Sigmoid colon (tissue), 7 donors: ENCODE results near the gene SLC1A2. TPM values are rescaled to one million over a fixed set of nuclear protein-coding genes. Genes with fewer than 3 reads are reported as not detected.
A peak's percentile ranks its signal among the peaks of the same experiment; 100 is the strongest.

Experiments used
- DNase-seq: peaks from one replicate; pipeline ENCODE4 v3.0.0-alpha.2; 2019
- H3K27ac ChIP-seq, 4 donors: fragments of 200-600 bp; sonication (generic); one replicate each; pipeline ENCODE4 v1.5.1; 2016 to 2019; ENCODE audit warnings: mild to moderate bottlenecking in 1 of 4
- H3K27me3 ChIP-seq, 3 donors: fragments of 200-600 bp; sonication (generic); one replicate each; pipeline ENCODE4 v1.5.1; 2019; ENCODE audit warnings: mild to moderate bottlenecking in 1 of 3
- H3K36me3 ChIP-seq, 4 donors: fragments of 200-600 bp; sonication (generic); one replicate each; pipeline ENCODE4 v1.5.1; 2016 to 2019
- H3K4me1 ChIP-seq, 4 donors: fragments of 200-600 bp; sonication (generic); one replicate each; pipeline ENCODE4 v1.5.1; 2017 to 2019
- H3K4me3 ChIP-seq, 4 donors: fragments of 200-600 bp; sonication (generic); one replicate each; pipeline ENCODE4 v1.5.1; 2017 to 2019; ENCODE audit warnings: mild to moderate bottlenecking in 2 of 4, moderate library complexity in 1 of 4
- H3K9me3 ChIP-seq, 4 donors: fragments of 200-600 bp in 3 of 4; sonication (generic) in 3 of 4; one replicate each; pipeline versions ENCODE4 v1.5.1 to v1.6.1; 2013 to 2019
- CTCF ChIP-seq, 4 experiments: fragments of 450-650 bp in 3 of 4; fragments of 200-600 bp in 1 of 4; IDR thresholded peaks; one replicate each; pipeline ENCODE4 v1.5.1; 2016 to 2019; ENCODE audit warnings: antibody characterized with exemption in 4 of 4, mild to moderate bottlenecking in 3 of 4, moderate library complexity in 2 of 4
- EP300 ChIP-seq, 4 donors: sonication (generic); formaldehyde crosslinking; IDR thresholded peaks; one replicate each; pipeline ENCODE4 v1.6.1; 2017; ENCODE audit warnings: antibody characterized with exemption in 4 of 4
- POLR2A ChIP-seq, 2 donors: fragments of 450-650 bp; IDR thresholded peaks; one replicate each; pipeline ENCODE4 v1.6.1; 2016; ENCODE audit warnings: antibody characterized with exemption in 2 of 2, mild to moderate bottlenecking in 2 of 2, moderate library complexity in 2 of 2
- POLR2AphosphoS5 ChIP-seq, 4 donors: sonication (generic); formaldehyde crosslinking; IDR thresholded peaks; one replicate each; pipeline ENCODE4 v1.6.1; 2017; ENCODE audit warnings: antibody characterized with exemption in 4 of 4
- WGBS, 2 donors: extraction: QIAGEN DNeasy Blood & Tissue Kit; methylation state at CpG; one replicate each; pipeline ENCODE4 v1.1.7; 2013; 5-methylcytosine and 5-hydroxymethylcytosine counted together
- intact Hi-C: fragments of 100-400 bp; cut with DNase I; formaldehyde crosslinking; loops from one replicate; pipeline ENCODE4 v1.15.1; 2023
- polyA plus RNA-seq, 3 donors: library from polyadenylated mRNA; stranded (reverse); fragments of 200-250 nt; gene quantifications; one replicate each; pipeline ENCODE4 v1.2.3, GENCODE V29; 2013
- total RNA-seq, 4 donors: library from RNA; depleted of rRNA; stranded (reverse); fragments of >200 nt; gene quantifications; one replicate each; pipeline ENCODE4 v1.1.0, GENCODE V29; 2016
- donor health status: healthy with polysubstance abuse.
- donor health status: Bipolar disorder and iron deficiency.
- donor health status: healthy.

SLC1A2 gene
- total and polyA plus RNA-seq, 7 donors = 0.14 to 2.2 (median 0.48) TPM; not detected in 1

GRCh38 chr11:35285471-35285870 is 133.9 kb downstream of the SLC1A2 start:
- no peaks in the 10 kb centered on the region for H3K9me3 ChIP-seq
- H3K36me3 ChIP-seq = no peaks in the 10 kb centered on the region
- no peaks in the 10 kb centered on the region for H3K27me3 ChIP-seq
- H3K4me3 ChIP-seq = no peak overlapping the region
- intact Hi-C loops = no loop called here
- no peak for DNase-seq
- TF ChIP-seq POLR2A (IDR thresholded peaks at IDR 0.05) (no peak), EP300 (IDR thresholded peaks at IDR 0.05) (no peak), CTCF (IDR thresholded peaks at IDR 0.05) (no peak), POLR2AphosphoS5 (IDR thresholded peaks at IDR 0.05) (no peak)
- WGBS, 2 donors = 94 to 97% methylated on average over 1 of the region's 1 CpG
- peaks cover 0 to 13% (median 10%) of the 10 kb centered on the region in 4 donors for H3K4me1 ChIP-seq
- H3K27ac ChIP-seq = no peak overlapping the region

- Histone ChIP-seq H3K4me3 (no peak overlapping the region), H3K27me3 (no peaks in the 10 kb centered on the region), H3K36me3 (no peaks in the 10 kb centered on the region), H3K9me3 (no peaks in the 10 kb centered on the region), H3K27ac (peak overlapping the region in 3 of 4 donors; percentile 39 to 54 (median 50)), H3K4me1 (peaks cover 0 to 13% (median 10%) of the 10 kb centered on the region in 4 donors)
- TF ChIP-seq POLR2AphosphoS5 (IDR thresholded peaks at IDR 0.05) = peak in 1 of 4 donors; percentile 15
- no peak for TF ChIP-seq POLR2A (IDR thresholded peaks at IDR 0.05)
- WGBS, 2 donors = 46 to 67% methylated on average over 2 of the region's 2 CpGs
- DNase-seq = no peak
- intact Hi-C loops = no loop called here
Observed at GRCh38 chr11:35282221-35282882, 137.0 kb downstream of the SLC1A2 start.

DNA sequence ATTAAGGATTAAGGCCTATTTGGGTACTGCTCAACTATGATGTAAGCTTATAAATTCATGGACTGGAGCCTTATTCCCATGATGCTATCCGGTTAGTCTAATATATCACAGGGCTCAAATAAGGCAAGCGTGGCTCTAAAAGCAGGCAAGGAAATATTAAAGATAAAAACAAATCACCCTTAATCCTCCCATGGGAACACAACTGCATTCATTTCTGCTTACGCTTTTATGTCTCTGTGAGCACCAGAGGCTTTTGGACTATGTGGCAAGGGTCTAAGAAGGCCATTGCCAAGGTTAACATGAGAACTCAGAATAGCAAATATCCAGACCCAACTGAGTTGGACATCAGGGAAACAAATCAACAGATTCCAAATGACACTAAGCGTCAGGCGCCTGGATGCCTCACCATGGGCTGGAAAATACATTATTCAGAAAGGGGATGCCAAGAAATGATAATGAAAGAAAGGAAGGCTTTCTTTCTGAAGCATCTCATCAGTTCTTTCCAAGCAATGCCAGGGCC is 138.1 kb downstream of the SLC1A2 start:
- peaks cover 0 to 13% (median 10%) of the 10 kb centered on the region in 4 donors for H3K4me1 ChIP-seq
- TF ChIP-seq POLR2A (IDR thresholded peaks at IDR 0.05) (no peak), EP300 (IDR thresholded peaks at IDR 0.05) (no peak), CTCF (IDR thresholded peaks at IDR 0.05) (no peak), POLR2AphosphoS5 (IDR thresholded peaks at IDR 0.05) (peak in 3 of 4 donors; percentile 3 to 43 (median 37))
- no peaks in the 10 kb centered on the region for H3K27me3 ChIP-seq
- H3K36me3 ChIP-seq = no peaks in the 10 kb centered on the region
- H3K4me3 ChIP-seq = no peak overlapping the region
- DNase-seq = no peak
- H3K27ac ChIP-seq = peak overlapping the region in 3 of 4 donors; percentile 39 to 54 (median 50)
- 88 to 95% methylated on average over 5 of the region's 5 CpGs for WGBS, 2 donors
- H3K9me3 ChIP-seq = no peaks in the 10 kb centered on the region
- intact Hi-C loops = no loop called here

GRCh38 chr11:35280727-35281126 is 138.6 kb downstream of the SLC1A2 start:
- no peak for TF ChIP-seq EP300 (IDR thresholded peaks at IDR 0.05)
- no peak for TF ChIP-seq POLR2A (IDR thresholded peaks at IDR 0.05)
- TF ChIP-seq POLR2AphosphoS5 (IDR thresholded peaks at IDR 0.05) = no peak
- TF ChIP-seq CTCF (IDR thresholded peaks at IDR 0.05) = no peak
- Histone ChIP-seq H3K4me3 (no peak overlapping the region), H3K27me3 (no peaks in the 10 kb centered on the region), H3K27ac (peak overlapping the region in 3 of 4 donors; percentile 33 to 50 (median 39)), H3K36me3 (no peaks in the 10 kb centered on the region), H3K4me1 (peaks cover 0 to 17% (median 14%) of the 10 kb centered on the region in 4 donors), H3K9me3 (no peaks in the 10 kb centered on the region)
- 94 to 96% methylated on average over 7 of the region's 7 CpGs for WGBS, 2 donors
- DNase-seq = no peak
- intact Hi-C loops = no loop called here

GRCh38 chr11:35277827-35278226 is 141.5 kb downstream of the SLC1A2 start:
- Histone ChIP-seq H3K36me3 (no peaks in the 10 kb centered on the region), H3K27ac (no peak overlapping the region), H3K4me3 (no peak overlapping the region), H3K4me1 (peaks cover 0 to 29% (median 25%) of the 10 kb centered on the region in 4 donors), H3K27me3 (no peaks in the 10 kb centered on the region), H3K9me3 (no peaks in the 10 kb centered on the region)
- intact Hi-C loops = no loop called here
- 93 to 96% methylated on average over 2 of the region's 2 CpGs for WGBS, 2 donors
- TF ChIP-seq CTCF (IDR thresholded peaks at IDR 0.05) (no peak), POLR2AphosphoS5 (IDR thresholded peaks at IDR 0.05) (no peak), EP300 (IDR thresholded peaks at IDR 0.05) (no peak), POLR2A (IDR thresholded peaks at IDR 0.05) (no peak)
- DNase-seq = no peak
